Fibroblast of lung (primary cell): ENCODE data around the gene ZNF138. TPM values are rescaled to one million over a fixed set of nuclear protein-coding genes. Genes with fewer than 3 reads are reported as not detected.

Source experiments
- DNase-seq, 2 donors: peaks; one replicate each; pipeline versions ENCODE4 v3.0.0 to v3.0.0-alpha.2; 2010; ENCODE audit warnings: low read depth in 2 of 2
- H2AFZ ChIP-seq: 2 replicates; pipeline ENCODE4 v1.5.1; 2012; ENCODE audit warnings: low read length, control low read depth, inconsistent platforms
- H3K27ac ChIP-seq: 2 replicates; pipeline ENCODE4 v1.5.1; 2011; ENCODE audit warnings: low read length, control low read depth; ENCODE audit not compliant: insufficient read depth
- H3K27me3 ChIP-seq: 2 replicates; pipeline ENCODE4 v1.5.1; 2011; ENCODE audit warnings: mild to moderate bottlenecking, low read length; ENCODE audit not compliant: control insufficient read depth, insufficient read depth
- H3K36me3 ChIP-seq: 2 replicates; pipeline ENCODE4 v1.5.1; 2011; ENCODE audit warnings: low read length; ENCODE audit not compliant: control insufficient read depth, insufficient read depth
- H3K4me1 ChIP-seq: 2 replicates; pipeline ENCODE4 v1.5.1; 2011; ENCODE audit warnings: low read length; ENCODE audit not compliant: control insufficient read depth, insufficient read depth; ENCODE audit errors: extremely low read depth
- H3K4me2 ChIP-seq: 2 replicates; pipeline ENCODE4 v1.5.1; 2011; ENCODE audit warnings: low read length, control low read depth; ENCODE audit not compliant: insufficient read depth; ENCODE audit errors: extremely low read depth
- H3K4me3 ChIP-seq, 4 experiments: fragments of 200-600 bp in 1 of 4; sonication (generic) in 1 of 4; replicated peaks in 1 of 4; 2 replicates each; pipeline ENCODE4 v1.5.1; 2011 to 2016; ENCODE audit warnings: low read length in 4 of 4, low read depth in 3 of 4, mild to moderate bottlenecking in 3 of 4, control low read depth in 2 of 4, inconsistent platforms in 1 of 4, mixed read lengths in 1 of 4; ENCODE audit not compliant: insufficient read depth in 1 of 4; ENCODE audit errors: control extremely low read depth in 1 of 4
- H3K79me2 ChIP-seq: 2 replicates; pipeline ENCODE4 v1.5.1; 2012; ENCODE audit warnings: mild to moderate bottlenecking, low read length, inconsistent platforms; ENCODE audit not compliant: control insufficient read depth, insufficient read depth
- H3K9ac ChIP-seq: 2 replicates; pipeline ENCODE4 v1.5.1; 2011; ENCODE audit warnings: mild to moderate bottlenecking, low read length, control low read depth; ENCODE audit not compliant: insufficient read depth
- H3K9me3 ChIP-seq: 2 replicates; pipeline ENCODE4 v1.5.1; 2012; ENCODE audit warnings: low read depth, low read length; ENCODE audit not compliant: control insufficient read depth, insufficient read depth
- H4K20me1 ChIP-seq: 2 replicates; pipeline ENCODE4 v1.5.1; 2011; ENCODE audit warnings: low read length; ENCODE audit not compliant: control insufficient read depth, insufficient read depth; ENCODE audit errors: extremely low read depth
- EZH2 ChIP-seq: IDR thresholded peaks from 2 replicates; pipeline ENCODE4 v1.5.1; 2012; ENCODE audit warnings: low read length, control low read depth, mild to moderate bottlenecking; ENCODE audit errors: missing control alignments
- polyA plus RNA-seq, 2 donors: library from polyadenylated mRNA; depleted of rRNA in 1 of 2; stranded (reverse) in 1 of 2; unstranded in 1 of 2; fragments of >200 nt; gene quantifications; 2 replicates each; pipeline ENCODE4 v1.2.1, GENCODE V29; 2011 to 2012; ENCODE audit warnings: missing spikeins in 1 of 2
- total RNA-seq: library from RNA; depleted of rRNA; stranded (reverse); fragments of >200 nt; gene quantifications from 2 replicates; pipeline ENCODE4 v1.2.1, GENCODE V29; 2014
- TF ChIP-seq, protein P1 (sequence below), 2 donors: IDR thresholded peaks in 1 of 2; conservative IDR thresholded peaks in 1 of 2; 1 replicate in 1 of 2; 2 replicates in 1 of 2; pipeline ENCODE4 v1.5.1; 2011 to 2012; ENCODE audit warnings: low read length in 2 of 2, control low read depth in 1 of 2, inconsistent platforms in 1 of 2, low read depth in 1 of 2, mild to moderate bottlenecking in 1 of 2

ZNF138 gene
- total and polyA plus RNA-seq, 2 donors (not counting 1 experiment from before 2014, with no cell fraction given), result 3.3 to 4.1 TPM

DNA sequence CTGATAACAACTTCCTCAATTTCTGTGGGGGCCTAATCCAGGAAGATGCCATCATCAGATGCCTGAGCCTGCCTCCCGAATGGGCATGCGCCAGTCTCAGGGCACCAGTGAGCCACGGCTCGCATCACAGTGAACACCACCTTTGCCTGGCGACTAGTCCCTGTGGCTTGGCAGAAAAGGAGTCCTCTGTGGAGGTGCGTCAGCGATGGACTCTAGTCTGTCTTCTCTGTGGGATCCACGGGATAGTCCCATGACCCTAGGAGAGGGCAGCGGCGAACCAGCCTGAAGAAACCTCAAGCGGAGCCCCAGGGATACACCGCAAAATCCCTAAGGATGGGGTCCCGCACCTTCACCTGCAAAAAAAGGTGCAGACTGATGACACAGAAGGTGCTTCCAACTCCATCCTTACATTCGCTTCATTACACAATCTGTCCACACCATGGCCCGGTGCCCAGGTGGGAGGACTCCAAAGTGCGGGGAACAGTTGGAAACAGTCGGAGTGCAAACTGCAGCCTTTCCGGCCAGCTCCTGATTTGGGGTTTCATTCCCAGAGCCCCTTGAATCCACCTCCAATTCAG is 73.7 kb downstream of the ZNF138 start:
- Histone ChIP-seq H3K36me3 (no peaks in the 10 kb centered on the region), H3K9me3 (no peaks in the 10 kb centered on the region), H3K4me2 (no peak overlapping the region), H4K20me1 (no peaks in the 10 kb centered on the region), H3K4me1 (no peaks in the 10 kb centered on the region), H3K79me2 (no peaks in the 10 kb centered on the region), H3K4me3 (no peak overlapping the region), H3K27ac (no peak overlapping the region), H3K9ac (no peak overlapping the region), H3K27me3 (no peaks in the 10 kb centered on the region), H2AFZ (no peak overlapping the region)
- TF ChIP-seq, protein P1, sequence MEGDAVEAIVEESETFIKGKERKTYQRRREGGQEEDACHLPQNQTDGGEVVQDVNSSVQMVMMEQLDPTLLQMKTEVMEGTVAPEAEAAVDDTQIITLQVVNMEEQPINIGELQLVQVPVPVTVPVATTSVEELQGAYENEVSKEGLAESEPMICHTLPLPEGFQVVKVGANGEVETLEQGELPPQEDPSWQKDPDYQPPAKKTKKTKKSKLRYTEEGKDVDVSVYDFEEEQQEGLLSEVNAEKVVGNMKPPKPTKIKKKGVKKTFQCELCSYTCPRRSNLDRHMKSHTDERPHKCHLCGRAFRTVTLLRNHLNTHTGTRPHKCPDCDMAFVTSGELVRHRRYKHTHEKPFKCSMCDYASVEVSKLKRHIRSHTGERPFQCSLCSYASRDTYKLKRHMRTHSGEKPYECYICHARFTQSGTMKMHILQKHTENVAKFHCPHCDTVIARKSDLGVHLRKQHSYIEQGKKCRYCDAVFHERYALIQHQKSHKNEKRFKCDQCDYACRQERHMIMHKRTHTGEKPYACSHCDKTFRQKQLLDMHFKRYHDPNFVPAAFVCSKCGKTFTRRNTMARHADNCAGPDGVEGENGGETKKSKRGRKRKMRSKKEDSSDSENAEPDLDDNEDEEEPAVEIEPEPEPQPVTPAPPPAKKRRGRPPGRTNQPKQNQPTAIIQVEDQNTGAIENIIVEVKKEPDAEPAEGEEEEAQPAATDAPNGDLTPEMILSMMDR (conservative IDR thresholded peaks at IDR 0.05 in 1 of 2, IDR thresholded peaks at IDR 0.05 in 1 of 2; ENCODE audit: low read depth in 1 of 2, low read length in 2 of 2), result no peak
- TF ChIP-seq EZH2, result no peak
- DNase-seq, result no peak

DNA sequence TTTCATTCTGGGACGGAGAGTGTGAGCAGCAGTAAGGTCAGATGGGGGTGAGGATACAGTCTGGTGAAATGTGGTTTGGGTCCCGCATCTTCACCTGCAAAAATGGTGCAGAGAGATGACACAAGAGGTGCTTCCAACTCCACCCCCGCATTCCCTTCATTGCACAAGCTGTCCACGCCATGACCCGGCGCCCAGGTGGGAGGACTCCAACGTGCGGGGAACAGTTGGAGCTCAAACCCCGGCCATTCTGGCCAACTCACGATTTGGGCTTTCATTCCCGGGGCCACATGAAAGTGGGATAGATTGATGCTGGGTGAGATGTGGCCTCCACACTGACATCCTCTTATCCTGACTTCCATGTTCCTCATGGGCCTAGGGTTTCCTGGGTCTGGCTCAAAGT is 74.3 kb downstream of the ZNF138 start:
- H3K79me2 ChIP-seq, result no peaks in the 10 kb centered on the region
- H3K27me3 ChIP-seq, result no peaks in the 10 kb centered on the region
- no peak overlapping the region for H3K9ac ChIP-seq
- TF ChIP-seq, protein P1 (conservative IDR thresholded peaks at IDR 0.05 in 1 of 2, IDR thresholded peaks at IDR 0.05 in 1 of 2; ENCODE audit: low read depth in 1 of 2, low read length in 2 of 2), result no peak
- TF ChIP-seq EZH2, result no peak
- no peaks in the 10 kb centered on the region for H3K9me3 ChIP-seq
- H3K4me2 ChIP-seq, result no peak overlapping the region
- H3K4me1 ChIP-seq, result no peaks in the 10 kb centered on the region
- no peaks in the 10 kb centered on the region for H4K20me1 ChIP-seq
- H3K36me3 ChIP-seq, result no peaks in the 10 kb centered on the region
- H3K4me3 ChIP-seq, result no peak overlapping the region
- no peak for DNase-seq
- no peak overlapping the region for H2AFZ ChIP-seq
- H3K27ac ChIP-seq, result no peak overlapping the region

DNA sequence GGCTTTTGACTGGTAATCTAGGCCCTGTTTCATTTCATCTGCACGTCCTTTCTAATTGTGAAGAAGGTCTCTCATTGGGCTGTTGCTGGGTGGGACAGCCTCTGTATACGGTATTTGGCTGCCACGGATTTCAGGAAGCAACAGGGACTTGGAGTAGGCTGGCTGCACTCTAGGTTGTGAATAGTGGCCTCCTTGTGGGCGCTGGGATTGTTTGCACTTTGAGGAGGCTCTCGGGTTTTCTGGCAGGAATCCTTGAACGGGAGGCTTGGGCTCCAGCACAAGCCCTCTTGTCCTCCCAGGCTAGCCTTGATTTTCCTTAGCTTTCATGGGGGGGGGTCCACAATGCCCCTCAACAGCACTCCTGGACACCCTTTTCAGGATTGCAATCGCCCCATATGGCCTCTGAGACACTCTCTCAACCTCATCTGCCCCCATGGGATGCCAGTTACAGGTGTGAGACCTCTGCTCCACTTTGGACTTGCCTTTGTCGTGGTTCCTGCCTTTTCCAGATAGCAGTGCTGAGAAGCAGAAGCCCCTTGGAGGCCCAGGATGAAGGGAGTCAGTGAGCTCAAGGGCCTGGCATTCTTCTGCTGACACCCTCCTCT is 75.0 kb downstream of the ZNF138 start:
- Histone ChIP-seq H2AFZ (no peak overlapping the region), H3K79me2 (no peaks in the 10 kb centered on the region), H3K4me1 (no peaks in the 10 kb centered on the region), H3K27me3 (no peaks in the 10 kb centered on the region), H3K36me3 (no peaks in the 10 kb centered on the region), H3K9ac (no peak overlapping the region), H3K4me3 (no peak overlapping the region), H3K27ac (no peak overlapping the region), H3K9me3 (no peaks in the 10 kb centered on the region), H4K20me1 (no peaks in the 10 kb centered on the region), H3K4me2 (no peak overlapping the region)
- no peak for DNase-seq
- TF ChIP-seq, protein P1 (conservative IDR thresholded peaks at IDR 0.05 in 1 of 2, IDR thresholded peaks at IDR 0.05 in 1 of 2; ENCODE audit: low read depth in 1 of 2, low read length in 2 of 2), result no peak
- TF ChIP-seq EZH2, result no peak
